GM19468 (cell line): ENCODE results near the gene GOLGA7B.

Experiments
- ATAC-seq: cut with Tn5 transposase; IDR thresholded peaks from one replicate; pipeline ENCODE4 v1.9.1; 2021; ENCODE audit warnings: mild to moderate bottlenecking, moderate library complexity, moderate number of reproducible peaks; ENCODE audit not compliant: unreplicated experiment; ENCODE audit errors: extremely low read depth

The GOLGA7B gene

GRCh38 chr10:97891497-97892167 lies 42.0 kb downstream of the GOLGA7B start:
- ATAC-seq: no peak

- ATAC-seq: no peak
These were observed 42.9 kb downstream of the GOLGA7B start for GRCh38 chr10:97892506-97892905.

GRCh38 chr10:97892939-97893338 lies 43.3 kb downstream of the GOLGA7B start:
- no peak for ATAC-seq

GRCh38 chr10:97894092-97894491 lies 44.4 kb downstream of the GOLGA7B start:
- no peak for ATAC-seq

- no peak for ATAC-seq
These were observed 45.4 kb downstream of the GOLGA7B start for GRCh38 chr10:97895084-97895483.

- ATAC-seq: no peak
These were observed 46.3 kb downstream of the GOLGA7B start for GRCh38 chr10:97895915-97896314.

GRCh38 chr10:97896756-97897358 lies 47.2 kb downstream of the GOLGA7B start:
- no peak for ATAC-seq

- no peak for ATAC-seq
These were observed 48.8 kb downstream of the GOLGA7B start for GRCh38 chr10:97898429-97898828.

- no peak for ATAC-seq
These were observed 51.7 kb downstream of the GOLGA7B start for GRCh38 chr10:97901381-97901780.

- no peak for ATAC-seq
These were observed 53.7 kb downstream of the GOLGA7B start for GRCh38 chr10:97903128-97904017.

GRCh38 chr10:97904018-97904381 lies 54.4 kb downstream of the GOLGA7B start:
- no peak for ATAC-seq

- no peak for ATAC-seq
These were observed 54.9 kb downstream of the GOLGA7B start for GRCh38 chr10:97904576-97904975.

- no peak for ATAC-seq
These were observed 55.6 kb downstream of the GOLGA7B start for GRCh38 chr10:97905276-97905675.

GRCh38 chr10:97907211-97907610 lies 57.6 kb downstream of the GOLGA7B start:
- no peak for ATAC-seq

- ATAC-seq: no peak
These were observed 58.2 kb downstream of the GOLGA7B start for GRCh38 chr10:97907830-97908229.

- ATAC-seq: no peak
These were observed 61.0 kb downstream of the GOLGA7B start for GRCh38 chr10:97910661-97911060.

- ATAC-seq: no peak
These were observed 61.6 kb downstream of the GOLGA7B start for GRCh38 chr10:97911217-97911616.

GRCh38 chr10:97913193-97913592 lies 63.5 kb downstream of the GOLGA7B start:
- ATAC-seq: no peak

GRCh38 chr10:97913614-97914013 lies 64.0 kb downstream of the GOLGA7B start:
- no peak for ATAC-seq

GRCh38 chr10:97914171-97914836 lies 64.7 kb downstream of the GOLGA7B start:
- ATAC-seq: no peak

- ATAC-seq: no peak
These were observed 65.2 kb downstream of the GOLGA7B start for GRCh38 chr10:97914837-97915211.
